Cardiac septum (tissue), 1 donor: Measurements from ENCODE around the gene CFP. TPM values are rescaled to one million over a fixed set of nuclear protein-coding genes. Genes with fewer than 3 reads are reported as not detected.

Source experiments
- DNase-seq: peaks from one replicate; pipeline ENCODE4 v3.0.0-alpha.2; 2020; ENCODE audit warnings: low spot score
- intact Hi-C: fragments of 100-400 bp; cut with DNase I; formaldehyde crosslinking; loops from one replicate; pipeline ENCODE4 v1.14.0; 2022
- total RNA-seq: library from RNA; stranded (reverse); fragmentation: NEBNext Ultra II Directional; extraction: Animal tissue kit (Norgen Biotek cat#: 25700); gene quantifications from one replicate; pipeline ENCODE4 v1.2.1, GENCODE V29; 2021
- donor health status: DM: no; HTN: no; CAD: no.

The CFP gene
- total RNA-seq, 1 donor from 2014 or later: 1.0 TPM

DNA sequence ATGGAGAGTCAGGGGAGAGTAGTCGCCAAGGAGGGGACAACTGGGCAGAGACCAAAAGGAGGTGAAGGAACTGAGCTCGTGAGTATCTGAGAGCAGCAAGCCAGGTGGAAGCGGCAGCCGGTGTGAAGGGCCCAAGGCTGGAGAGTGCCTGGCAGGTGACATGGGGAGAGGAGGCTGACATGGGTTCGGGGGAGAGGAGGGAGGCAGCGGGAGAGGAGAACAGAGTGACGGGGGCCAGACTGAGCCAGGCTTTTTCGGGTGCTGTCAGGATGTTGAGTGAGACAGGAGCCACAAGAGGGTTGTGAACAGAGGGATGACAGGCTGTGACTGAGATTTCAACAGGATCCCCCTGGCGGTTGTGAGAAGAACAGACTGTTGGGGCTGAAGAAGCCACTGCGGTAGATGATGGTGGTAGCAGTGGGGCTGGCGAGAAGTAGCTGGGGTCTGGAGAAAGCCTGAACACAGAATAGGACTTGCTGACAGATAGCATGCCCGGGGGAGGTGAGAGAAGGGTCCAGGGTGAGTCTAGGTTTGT lies 14.9 kb upstream of the CFP start:
- DNase-seq: no peak
- intact Hi-C loops: loop anchor here (5.0 kb wide), 2 partner anchors 72 to 442 kb away; no protein-coding TSS in a partner anchor

- DNase-seq: no peak
- intact Hi-C loops: loop anchor here (5.0 kb wide), 2 partner anchors 72 to 442 kb away; no protein-coding TSS in a partner anchor
Measured at GRCh38 chrX:47643926-47644325, 14.2 kb upstream of the CFP start.

- intact Hi-C loops: no loop called here
- DNase-seq: no peak
Measured at GRCh38 chrX:47638816-47639215, 9.1 kb upstream of the CFP start.

GRCh38 chrX:47637546-47638195 lies 7.9 kb upstream of the CFP start:
- intact Hi-C loops: no loop called here

GRCh38 chrX:47634871-47635575 lies 5.3 kb upstream of the CFP start:
- peak; percentile 36 for DNase-seq
- intact Hi-C loops: no loop called here

More at GRCh38 chrX:47637546-47638195, 7.9 kb upstream of the CFP start:
- DNase-seq: peak; percentile 87

DNA sequence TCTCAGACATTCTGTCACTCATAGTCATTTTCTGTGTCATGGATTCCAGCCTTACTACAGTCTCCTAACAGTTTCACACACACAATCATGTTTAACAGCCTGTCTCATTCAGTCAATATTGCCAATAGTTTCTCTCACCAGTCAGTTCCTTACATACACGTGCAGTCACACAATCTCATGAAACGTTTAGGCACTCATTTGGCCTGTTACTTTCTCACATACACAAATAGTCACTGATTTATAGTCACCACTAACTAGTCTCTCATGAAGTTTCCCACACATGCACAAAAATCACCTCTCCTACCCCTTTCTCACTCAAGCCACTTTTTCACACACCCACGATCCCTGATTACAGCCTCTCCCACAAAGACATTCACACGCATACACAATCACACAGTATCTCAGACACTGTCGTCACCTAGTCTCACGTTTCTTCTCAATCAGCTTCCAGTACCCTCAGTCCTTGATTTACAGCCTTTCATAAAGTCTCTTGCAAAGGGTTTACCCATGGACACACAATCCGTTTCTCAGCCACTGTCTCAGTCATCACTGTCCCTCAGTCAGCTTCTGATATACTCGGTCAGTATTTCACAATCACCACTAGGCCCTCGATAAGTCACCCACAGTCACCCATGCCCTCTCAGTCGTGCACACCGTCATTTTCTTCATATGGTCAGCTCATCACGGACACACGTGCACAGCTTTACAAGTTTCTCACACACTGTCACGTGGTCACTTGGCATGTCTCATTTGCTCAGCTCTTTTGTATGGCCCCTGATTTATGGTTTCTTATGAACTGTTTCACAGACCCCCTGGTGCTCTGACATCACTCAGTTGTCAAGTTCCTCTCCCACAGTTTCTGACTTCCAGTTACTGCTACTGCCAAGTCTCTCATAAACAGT lies 4.2 kb upstream of the CFP start:
- intact Hi-C loops: no loop called here
- peak; percentile 43 for DNase-seq

- no peak for DNase-seq
- intact Hi-C loops: no loop called here
Measured at GRCh38 chrX:47632666-47633065, 2.9 kb upstream of the CFP start.

DNA sequence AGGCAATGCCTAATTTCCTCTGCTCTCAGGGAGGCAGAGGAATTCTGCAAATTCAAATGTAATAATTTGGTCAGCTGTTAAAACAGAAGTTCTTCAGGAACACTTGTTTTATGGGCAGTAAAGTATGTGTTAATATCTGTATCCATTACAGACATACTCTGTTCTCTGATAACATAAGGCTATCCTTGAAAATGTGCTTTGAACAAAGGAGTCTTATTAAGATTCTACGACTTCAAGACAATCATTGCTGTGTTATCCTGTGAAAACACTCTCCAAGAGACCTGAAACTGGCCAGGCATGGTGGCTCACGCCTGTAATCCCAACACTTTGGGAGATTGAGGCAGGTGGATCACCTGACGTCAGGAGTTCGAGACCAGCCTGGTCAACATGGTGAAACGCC lies 1.9 kb upstream of the CFP start:
- intact Hi-C loops: no loop called here
- DNase-seq: no peak

GRCh38 chrX:47628982-47629381 lies 748 bp downstream of the CFP start:
- DNase-seq: no peak
- intact Hi-C loops: no loop called here

DNA sequence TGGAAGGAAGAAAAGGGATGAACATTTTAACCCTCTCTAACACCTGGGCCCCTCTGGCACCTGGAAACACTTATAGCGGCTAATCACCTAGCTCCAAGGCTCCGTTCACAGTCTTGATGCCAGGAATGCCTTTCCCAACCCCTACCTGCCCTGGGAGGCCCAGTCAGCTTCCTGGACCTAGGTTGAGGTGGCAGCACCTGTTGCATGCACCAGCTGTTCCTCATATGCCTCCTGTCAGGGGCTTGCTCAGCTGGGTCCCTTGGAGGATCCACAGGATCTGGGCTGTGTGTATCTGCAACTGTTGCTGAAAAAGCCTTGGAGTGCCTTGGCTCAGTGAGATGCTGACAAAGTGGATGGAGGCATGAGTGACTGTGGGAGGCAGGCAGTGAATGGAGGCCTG lies 4.4 kb downstream of the CFP start:
- intact Hi-C loops: no loop called here
- DNase-seq: peak; percentile 15

DNA sequence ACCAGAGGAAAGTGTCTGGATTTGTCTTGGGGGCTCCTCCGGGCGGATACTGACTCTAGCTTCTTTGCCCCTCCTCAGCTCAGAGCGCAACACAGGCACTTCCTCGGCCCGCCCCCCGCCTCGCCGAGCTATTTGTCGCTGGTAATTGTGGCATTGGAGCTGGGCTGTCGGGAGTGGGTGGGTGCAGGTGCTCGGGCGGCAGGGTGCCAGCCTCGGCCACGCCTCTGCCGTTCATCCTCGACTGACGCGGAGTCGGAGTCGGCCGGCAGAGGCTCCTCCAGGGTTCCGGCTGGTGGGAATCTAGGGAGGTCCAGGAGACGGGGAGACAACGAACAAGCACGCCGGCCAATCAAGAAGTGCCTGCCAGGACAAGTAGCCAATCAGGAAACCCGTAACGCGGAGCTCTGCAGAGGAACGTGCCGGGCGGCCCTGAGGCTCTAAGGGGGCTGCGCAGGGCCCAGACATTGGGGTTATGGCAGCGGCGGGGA lies 6.1 kb downstream of the CFP start:
- intact Hi-C loops: no loop called here
- DNase-seq: peak; percentile 83

DNA sequence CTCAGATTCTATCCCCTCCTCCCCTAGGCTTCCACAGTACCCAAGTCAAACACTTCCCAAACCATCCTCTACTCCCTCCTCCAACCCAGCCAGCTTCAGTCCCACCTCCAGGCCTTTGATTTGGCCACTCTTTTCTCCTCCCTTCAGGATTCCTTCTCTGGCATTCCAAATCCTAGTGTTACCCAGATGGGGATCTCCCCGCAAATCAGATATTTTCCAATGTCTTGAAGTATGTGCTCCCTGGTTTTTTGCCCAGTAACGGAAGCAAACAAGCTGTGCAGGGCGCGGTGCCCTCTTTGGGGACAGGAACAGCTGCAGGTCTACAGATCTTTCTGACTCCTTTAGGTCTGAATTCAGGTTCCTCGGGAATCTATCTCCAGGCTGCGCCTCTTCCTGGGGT lies 7.9 kb downstream of the CFP start:
- intact Hi-C loops: no loop called here
- DNase-seq: peak; percentile 49

DNA sequence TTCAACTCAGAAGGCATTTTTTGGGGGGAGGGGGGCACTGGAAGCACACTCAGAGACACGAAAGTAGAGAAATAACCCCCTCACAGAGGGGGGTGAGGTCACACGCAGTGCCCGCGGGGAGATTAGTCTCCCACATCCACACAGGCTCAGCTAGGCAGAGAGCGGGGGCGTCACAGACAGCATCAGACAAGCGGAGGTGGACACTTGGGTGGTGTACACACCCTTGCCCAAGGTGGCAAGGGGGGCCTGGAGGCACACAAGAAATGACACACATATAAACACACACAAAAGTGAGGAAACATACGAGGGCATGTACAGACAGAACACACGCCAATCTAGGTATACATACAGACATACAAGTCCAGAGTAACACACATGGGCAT lies 9.4 kb downstream of the CFP start:
- no peak for DNase-seq
- intact Hi-C loops: no loop called here

DNA sequence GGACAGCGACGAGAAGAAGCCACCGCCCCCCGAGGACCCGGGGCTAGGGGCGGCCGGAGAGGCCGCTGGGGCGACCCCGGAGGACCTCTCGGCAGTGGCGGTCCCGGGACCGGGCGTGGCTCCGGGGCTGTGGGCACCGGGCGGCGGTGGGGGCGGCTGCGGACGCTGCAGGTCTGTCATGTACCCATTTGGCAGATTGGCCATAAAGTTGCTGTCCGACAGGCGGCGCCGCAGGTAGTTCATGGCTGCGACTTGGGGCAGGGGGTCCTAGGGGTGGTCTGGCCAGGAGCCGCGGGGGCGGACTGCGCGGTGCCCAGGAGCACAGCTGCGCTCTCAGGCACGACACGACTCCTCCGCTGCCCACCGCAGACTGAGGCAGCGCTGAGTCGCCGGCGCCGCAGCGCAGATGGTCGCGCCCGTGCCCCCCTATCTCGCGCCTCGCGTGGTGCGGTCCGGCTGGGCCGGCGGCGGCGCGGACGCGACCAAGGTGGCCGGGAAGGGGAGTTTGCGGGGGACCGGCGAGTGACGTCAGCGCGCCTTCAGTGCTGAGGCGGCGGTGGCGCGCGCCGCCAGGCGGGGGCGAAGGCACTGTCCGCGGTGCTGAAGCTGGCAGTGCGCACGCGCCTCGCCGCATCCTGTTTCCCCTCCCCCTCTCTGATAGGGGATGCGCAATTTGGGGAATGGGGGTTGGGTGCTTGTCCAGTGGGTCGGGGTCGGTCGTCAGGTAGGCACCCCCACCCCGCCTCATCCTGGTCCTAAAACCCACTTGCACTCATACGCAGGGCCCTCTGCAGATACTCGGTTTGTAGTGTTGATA lies 10.0 kb downstream of the CFP start, which contains the start of gene SYN1:
SYN1 (minus strand) TSS at position 372 of the 817 bp plus-strand sequence; CDS start at position 243, 129 bp downstream.
- intact Hi-C loops: no loop called here

GRCh38 chrX:47618923-47619485 lies 10.7 kb downstream of the CFP start:
- no peak for DNase-seq
- intact Hi-C loops: no loop called here

More for the DNA sequence above, 10.0 kb downstream of the CFP start, which contains the start of gene SYN1:
- peak; percentile 91 for DNase-seq

- intact Hi-C loops: no loop called here
- DNase-seq: no peak
Measured at GRCh38 chrX:47614618-47615017, 15.1 kb downstream of the CFP start.

DNA sequence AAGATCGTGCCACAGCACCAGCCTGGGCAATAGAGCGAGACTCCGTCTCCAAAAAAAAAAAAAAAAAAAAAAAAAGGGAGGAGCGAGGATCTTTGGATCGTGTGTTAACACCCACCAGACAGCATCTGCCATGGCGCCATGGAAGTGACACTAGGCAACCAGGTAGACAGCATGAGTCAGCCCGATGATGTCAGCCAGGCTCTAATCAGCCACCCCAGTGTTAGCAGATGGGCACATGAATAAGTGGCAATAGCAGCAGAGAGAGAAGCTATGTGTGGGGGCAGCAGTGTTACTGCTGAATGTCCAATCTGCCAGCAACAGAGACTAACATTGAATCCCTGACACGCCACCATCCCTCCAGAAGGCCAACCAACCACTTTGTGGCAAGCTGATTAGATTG lies 16.6 kb downstream of the CFP start:
- intact Hi-C loops: no loop called here
- no peak for DNase-seq

GRCh38 chrX:47612418-47612817 lies 17.3 kb downstream of the CFP start:
- intact Hi-C loops: no loop called here

DNA sequence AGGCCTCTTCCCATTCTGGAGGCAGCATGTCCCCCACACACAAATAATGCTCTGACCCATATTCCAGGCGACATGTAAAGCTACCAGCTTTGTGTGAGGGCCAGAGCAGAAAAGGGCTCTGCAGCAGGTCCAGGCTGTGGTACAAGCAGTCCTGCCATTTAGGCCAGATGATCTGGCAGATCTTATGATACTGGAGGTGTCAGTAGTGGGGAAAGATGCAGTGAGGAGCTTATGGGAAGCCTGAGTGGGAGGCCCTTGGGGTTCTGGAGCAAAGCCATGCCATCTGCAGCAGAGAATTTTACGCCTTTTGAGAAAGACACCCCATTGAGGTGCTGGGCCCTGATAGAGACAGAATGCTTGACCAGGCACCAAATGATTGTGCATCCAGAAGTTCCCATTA lies 17.8 kb downstream of the CFP start:
- DNase-seq: no peak
- intact Hi-C loops: no loop called here

More at GRCh38 chrX:47612418-47612817, 17.3 kb downstream of the CFP start:
- no peak for DNase-seq
